Measurements from ENCODE around the gene CACTIN. TPM values are rescaled to one million over a fixed set of nuclear protein-coding genes. Genes with fewer than 3 reads are reported as not detected.

CACTIN gene
- 13.5 to 19.4 TPM (median 18.5 TPM) in 5 replicates for total RNA-seq (2022; extraction: Qiagen RNA extraction; ENCODE audit: low read depth)

GRCh38 chr19:3626473-3627350 lies at the start of gene CACTIN:
TSS of gene CACTIN (minus strand) at chr19:3626790. CDS start at chr19:3626762, 28 bp downstream.

DNA sequence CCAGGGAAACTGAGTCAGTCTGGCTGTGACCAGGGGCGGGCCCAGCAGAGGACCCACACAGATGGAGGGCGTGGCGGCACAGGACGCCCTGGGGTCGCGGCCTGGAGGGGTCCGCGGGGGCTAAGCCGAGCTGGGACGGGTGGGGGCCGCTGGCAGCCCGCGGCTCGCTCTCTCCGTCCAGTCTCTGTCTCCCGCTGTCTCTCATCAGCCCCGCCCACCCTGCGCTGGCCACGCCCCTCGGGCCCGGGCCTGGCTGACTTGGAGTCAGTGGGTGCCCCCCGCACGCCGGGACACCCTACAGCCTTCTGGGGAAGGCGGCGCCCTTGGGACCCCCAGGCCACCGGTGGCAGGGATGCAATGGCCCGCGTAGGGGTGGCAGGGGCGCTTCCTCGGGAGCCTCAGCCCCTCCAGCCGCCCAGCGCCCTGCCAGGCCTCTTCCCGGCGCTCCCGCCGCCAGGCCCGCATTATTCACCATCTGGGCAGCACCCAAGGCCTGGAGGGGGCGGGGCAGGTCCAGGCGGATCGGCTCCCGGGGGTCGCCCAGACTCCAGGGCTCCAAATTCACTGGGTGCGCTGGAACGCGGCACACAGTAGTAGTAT lies 19.8 kb downstream of the CACTIN start, which contains the start of gene TBXA2R:
TSS of gene TBXA2R (minus strand) at position 186 of the 600 bp plus-strand sequence. CDS start 6,241 bp downstream, outside the sequence.

GRCh38 chr19:3585301-3586126 lies 41.1 kb downstream of the CACTIN start, which contains the start of gene GIPC3:
TSS of gene GIPC3 (plus strand) at chr19:3585478. CDS start at chr19:3585598, 120 bp downstream.

GRCh38 chr19:3572855-3573161 lies 53.8 kb downstream of the CACTIN start, which contains the start of gene HMG20B:
TSS of gene HMG20B (plus strand) at chr19:3572944. CDS start at chr19:3573310, 366 bp downstream.

Other genes starting within 250 kb of the CACTIN start
- 0.61 to 0.89 TPM (median 0.70 TPM) in 5 replicates for gene SMIM24, start 146.3 kb downstream of the CACTIN start, total RNA-seq (2022; extraction: Qiagen RNA extraction; ENCODE audit: low read depth)
- gene SMIM44, start 143.3 kb downstream of the CACTIN start, total RNA-seq (2022; extraction: Qiagen RNA extraction; ENCODE audit: low read depth) = not detected in 5 replicates
- 12.4 to 20.5 TPM (median 18.9 TPM) in 5 replicates for gene DOHH, start 126.1 kb downstream of the CACTIN start, total RNA-seq (2022; extraction: Qiagen RNA extraction; ENCODE audit: low read depth)
- gene FZR1, start 120.5 kb downstream of the CACTIN start, total RNA-seq (2022; extraction: Qiagen RNA extraction; ENCODE audit: low read depth) = 18.0 to 38.0 TPM (median 28.5 TPM) in 5 replicates
- gene TEKTIP1, start 87.6 kb downstream of the CACTIN start, total RNA-seq (2022; extraction: Qiagen RNA extraction; ENCODE audit: low read depth) = not detected in 5 replicates
- 112 to 171 TPM (median 162 TPM) in 5 replicates for gene MFSD12, start 69.2 kb downstream of the CACTIN start, total RNA-seq (2022; extraction: Qiagen RNA extraction; ENCODE audit: low read depth)
- gene HMG20B, start 53.8 kb downstream of the CACTIN start, total RNA-seq (2022; extraction: Qiagen RNA extraction; ENCODE audit: low read depth) = 44.8 to 73.0 TPM (median 63.6 TPM) in 5 replicates
- 0.11 to 0.32 TPM (median 0.17 TPM) in 5 replicates for gene GIPC3, start 41.3 kb downstream of the CACTIN start, total RNA-seq (2022; extraction: Qiagen RNA extraction; ENCODE audit: low read depth)
- 0.36 to 0.93 TPM (median 0.72 TPM) in 5 replicates for gene TBXA2R, start 19.9 kb downstream of the CACTIN start, total RNA-seq (2022; extraction: Qiagen RNA extraction; ENCODE audit: low read depth)
- 7.8 to 13.2 TPM (median 11.5 TPM) in 5 replicates for gene PIP5K1C, start 73.7 kb upstream of the CACTIN start, total RNA-seq (2022; extraction: Qiagen RNA extraction; ENCODE audit: low read depth)
- 0.14 to 0.95 TPM (median 0.73 TPM) in 5 replicates for gene TJP3, start 81.6 kb upstream of the CACTIN start, total RNA-seq (2022; extraction: Qiagen RNA extraction; ENCODE audit: low read depth)
- 6.5 to 14.1 TPM (median 12.3 TPM) in 5 replicates for gene APBA3, start 134.9 kb upstream of the CACTIN start, total RNA-seq (2022; extraction: Qiagen RNA extraction; ENCODE audit: low read depth)
- 58.5 to 81.5 TPM (median 67.4 TPM) in 5 replicates for gene MRPL54, start 135.9 kb upstream of the CACTIN start, total RNA-seq (2022; extraction: Qiagen RNA extraction; ENCODE audit: low read depth)
- not detected in 5 replicates for gene RAX2, start 145.4 kb upstream of the CACTIN start, total RNA-seq (2022; extraction: Qiagen RNA extraction; ENCODE audit: low read depth)
- 0.56 to 1.9 TPM (median 1.1 TPM) in 5 replicates for gene MATK, start 159.6 kb upstream of the CACTIN start, total RNA-seq (2022; extraction: Qiagen RNA extraction; ENCODE audit: low read depth)
- gene ZFR2, start 242.2 kb upstream of the CACTIN start, total RNA-seq (2022; extraction: Qiagen RNA extraction; ENCODE audit: low read depth) = 0.25 to 0.56 TPM (median 0.48 TPM) in 3 of 5 replicates, not detected in the others

Measured in A549 treated with RU486 at 1 μM for 4 hours (cell line).